ENCODE data around the gene NKAIN2. TPM values are rescaled to one million over a fixed set of nuclear protein-coding genes. Genes with fewer than 3 reads are reported as not detected.

Gene NKAIN2
- total RNA-seq, 1 donor: under 0.01 TPM

DNA sequence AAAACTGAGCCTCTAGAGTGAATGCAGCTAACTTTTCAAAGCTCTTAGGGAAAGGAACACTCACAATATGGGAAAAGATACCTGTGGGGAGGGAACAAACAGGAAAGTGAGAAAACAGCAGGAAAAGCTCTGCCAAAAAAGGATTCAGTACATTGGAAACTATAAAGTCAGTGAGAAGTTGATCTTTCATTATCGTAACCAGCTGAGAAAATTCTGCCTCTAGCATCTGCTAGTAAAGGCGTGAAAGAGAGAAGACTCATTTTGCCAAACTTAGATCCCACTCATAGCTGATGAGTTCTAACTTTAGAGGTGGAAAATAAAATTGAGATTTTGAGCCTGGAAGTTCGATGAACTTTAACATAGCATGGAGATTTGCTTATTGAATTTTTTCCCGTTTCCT, 836.8 kb downstream of the NKAIN2 start:
- DNase-seq (ENCODE audit: low read depth): no peak
- H3K4me3 ChIP-seq (ENCODE audit: low read depth, low read length): no peak overlapping the region
- TF ChIP-seq, protein P1, sequence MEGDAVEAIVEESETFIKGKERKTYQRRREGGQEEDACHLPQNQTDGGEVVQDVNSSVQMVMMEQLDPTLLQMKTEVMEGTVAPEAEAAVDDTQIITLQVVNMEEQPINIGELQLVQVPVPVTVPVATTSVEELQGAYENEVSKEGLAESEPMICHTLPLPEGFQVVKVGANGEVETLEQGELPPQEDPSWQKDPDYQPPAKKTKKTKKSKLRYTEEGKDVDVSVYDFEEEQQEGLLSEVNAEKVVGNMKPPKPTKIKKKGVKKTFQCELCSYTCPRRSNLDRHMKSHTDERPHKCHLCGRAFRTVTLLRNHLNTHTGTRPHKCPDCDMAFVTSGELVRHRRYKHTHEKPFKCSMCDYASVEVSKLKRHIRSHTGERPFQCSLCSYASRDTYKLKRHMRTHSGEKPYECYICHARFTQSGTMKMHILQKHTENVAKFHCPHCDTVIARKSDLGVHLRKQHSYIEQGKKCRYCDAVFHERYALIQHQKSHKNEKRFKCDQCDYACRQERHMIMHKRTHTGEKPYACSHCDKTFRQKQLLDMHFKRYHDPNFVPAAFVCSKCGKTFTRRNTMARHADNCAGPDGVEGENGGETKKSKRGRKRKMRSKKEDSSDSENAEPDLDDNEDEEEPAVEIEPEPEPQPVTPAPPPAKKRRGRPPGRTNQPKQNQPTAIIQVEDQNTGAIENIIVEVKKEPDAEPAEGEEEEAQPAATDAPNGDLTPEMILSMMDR (IDR thresholded peaks at IDR 0.05; ENCODE audit: insufficient read depth, low read length): no peak

DNA sequence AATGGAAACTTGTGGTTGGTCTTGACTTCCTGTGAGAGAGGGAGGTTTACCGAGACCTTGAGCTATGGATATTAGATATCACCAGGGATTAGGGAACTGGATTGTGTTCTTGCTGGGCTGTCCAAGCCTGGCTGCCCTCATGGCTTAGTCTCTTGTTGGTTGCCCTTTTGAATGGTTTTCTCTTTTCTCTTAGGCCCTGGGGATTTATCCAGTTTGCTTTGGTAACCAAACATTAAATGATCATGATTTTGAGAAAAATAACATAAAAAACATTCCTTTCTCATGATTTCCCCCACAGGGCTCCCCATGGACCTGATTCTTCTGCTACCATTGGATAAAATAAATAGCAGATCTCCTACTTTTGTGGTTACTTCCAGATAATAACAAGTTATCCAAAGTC, 852.2 kb downstream of the NKAIN2 start:
- TF ChIP-seq, protein P1 (IDR thresholded peaks at IDR 0.05; ENCODE audit: insufficient read depth, low read length): no peak
- no peak for DNase-seq (ENCODE audit: low read depth)
- H3K4me3 ChIP-seq (ENCODE audit: low read depth, low read length): no peak overlapping the region

DNA sequence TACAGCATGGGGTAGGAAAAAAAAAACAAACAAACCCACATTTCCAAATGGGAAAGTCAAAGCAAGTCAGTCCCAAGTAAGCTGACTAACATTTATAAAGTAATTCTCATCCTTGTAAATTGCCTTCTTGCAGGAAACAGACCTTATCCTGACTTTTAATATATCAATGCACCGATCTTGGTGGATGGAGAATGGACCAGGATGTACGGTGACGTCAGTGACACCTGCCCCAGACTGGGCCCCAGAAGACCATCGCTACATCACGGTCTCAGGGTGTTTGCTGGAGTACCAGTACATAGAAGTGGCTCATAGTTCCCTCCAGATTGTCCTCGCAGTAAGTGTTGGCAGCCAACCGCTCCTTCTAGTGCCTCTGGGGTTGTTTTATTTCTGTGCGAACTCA, 854.4 kb downstream of the NKAIN2 start:
- no peak for DNase-seq (ENCODE audit: low read depth)
- TF ChIP-seq, protein P1 (IDR thresholded peaks at IDR 0.05; ENCODE audit: insufficient read depth, low read length): no peak
- no peak overlapping the region for H3K4me3 ChIP-seq (ENCODE audit: low read depth, low read length)

DNA sequence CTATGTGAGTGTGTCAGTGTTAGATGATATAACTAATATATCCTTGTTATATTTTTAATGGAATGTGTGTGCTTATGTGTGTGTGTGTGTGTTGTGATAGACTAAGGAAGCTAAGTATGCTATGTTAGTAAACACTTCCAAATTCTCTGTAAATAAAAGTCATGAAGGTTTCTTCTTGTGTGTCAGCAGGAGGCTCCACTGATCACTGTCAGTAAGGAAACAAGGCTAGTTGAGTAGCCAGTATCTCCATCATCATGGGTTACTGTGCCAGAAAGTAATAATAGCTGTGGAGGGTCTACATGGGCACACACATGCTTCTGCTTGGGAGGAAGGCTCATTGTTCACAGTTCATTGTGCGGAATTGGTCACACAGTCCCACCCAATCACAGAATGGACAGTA, 855.8 kb downstream of the NKAIN2 start:
- H3K4me3 ChIP-seq (ENCODE audit: low read depth, low read length): no peak overlapping the region
- DNase-seq (ENCODE audit: low read depth): no peak
- TF ChIP-seq, protein P1 (IDR thresholded peaks at IDR 0.05; ENCODE audit: insufficient read depth, low read length): no peak

DNA sequence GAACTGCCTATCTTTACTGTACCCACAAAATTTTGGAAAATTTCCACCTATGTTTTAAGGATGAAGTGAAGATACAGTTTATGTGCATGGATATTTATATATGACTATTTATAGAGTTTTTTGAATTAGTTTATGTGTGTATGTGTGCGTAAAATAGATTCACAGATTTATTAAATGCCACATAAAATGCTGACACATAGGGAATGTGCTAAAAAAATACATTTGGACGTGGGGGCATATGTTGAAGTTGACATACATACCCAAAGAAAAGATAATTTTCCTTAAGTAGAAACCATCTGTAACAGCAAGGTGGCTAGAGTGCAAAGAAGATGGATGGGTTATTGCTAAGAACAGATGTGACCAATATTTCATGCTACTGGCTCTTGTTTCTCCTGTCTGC, 856.5 kb downstream of the NKAIN2 start:
- TF ChIP-seq, protein P1 (IDR thresholded peaks at IDR 0.05; ENCODE audit: insufficient read depth, low read length): no peak
- H3K4me3 ChIP-seq (ENCODE audit: low read depth, low read length): no peak overlapping the region
- DNase-seq (ENCODE audit: low read depth): no peak

DNA sequence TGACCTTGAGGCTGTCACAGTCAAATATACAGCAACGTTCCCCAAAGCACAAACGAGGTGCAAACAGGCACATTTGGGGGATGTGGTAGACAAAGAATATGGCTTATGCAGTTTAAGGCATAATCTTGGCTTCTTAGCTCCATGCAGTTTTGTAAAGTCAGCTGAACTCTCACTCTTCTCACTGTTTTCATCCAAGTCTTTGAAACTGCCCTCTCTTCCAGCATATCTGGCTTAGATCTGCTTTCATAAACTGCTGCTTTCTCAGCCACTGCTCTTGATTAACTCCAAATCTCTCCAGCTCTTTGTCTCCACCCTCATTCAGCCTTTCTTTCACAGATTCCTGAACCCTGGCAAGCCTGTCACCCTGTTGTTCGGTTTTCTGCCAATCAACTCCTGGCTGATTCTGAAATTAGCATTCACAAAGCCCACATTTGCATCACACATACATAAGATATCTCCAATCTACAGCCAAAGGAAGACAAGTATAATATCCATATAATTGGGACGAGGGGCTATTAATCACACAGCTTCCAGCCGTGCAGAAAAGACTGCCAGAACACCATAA, 857.5 kb downstream of the NKAIN2 start:
- H3K4me3 ChIP-seq (ENCODE audit: low read depth, low read length): no peak overlapping the region
- TF ChIP-seq, protein P1 (IDR thresholded peaks at IDR 0.05; ENCODE audit: insufficient read depth, low read length): no peak
- no peak for DNase-seq (ENCODE audit: low read depth)

DNA sequence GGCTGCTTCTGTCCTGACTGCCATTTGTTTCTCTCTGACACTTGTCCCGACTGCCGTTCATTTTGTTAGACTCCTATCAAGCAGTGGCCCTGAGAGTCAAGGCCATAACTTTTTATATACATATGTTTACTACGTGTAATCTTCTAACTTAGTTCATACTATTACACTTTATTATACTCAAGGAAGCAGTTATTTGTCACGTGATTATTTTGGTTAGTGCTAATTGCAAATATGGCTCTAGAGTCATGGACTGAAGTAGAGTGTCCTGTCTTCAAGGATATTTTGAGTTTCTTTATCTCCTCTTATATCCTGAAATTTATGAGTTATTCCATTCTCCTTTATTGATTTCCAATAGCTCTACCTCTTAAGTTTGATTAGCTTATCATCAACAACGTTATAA, 864.4 kb downstream of the NKAIN2 start:
- TF ChIP-seq, protein P1 (IDR thresholded peaks at IDR 0.05; ENCODE audit: insufficient read depth, low read length): no peak
- no peak for DNase-seq (ENCODE audit: low read depth)
- H3K4me3 ChIP-seq (ENCODE audit: low read depth, low read length): no peak overlapping the region

Data from fibroblast of the aortic adventitia (primary cell).